GM23248 (cell line): ENCODE measurements around the gene TENM3. TPM values are rescaled to one million over a fixed set of nuclear protein-coding genes. Genes with fewer than 3 reads are reported as not detected.

Source experiments
- DNase-seq: peaks from one replicate; pipeline ENCODE4 v3.0.0-alpha.2; 2015
- H2AFZ ChIP-seq: fragments of 200-600 bp; sonication (generic); 2 replicates; pipeline ENCODE4 v1.6.1; 2016; ENCODE audit warnings: antibody characterized with exemption
- H3F3A ChIP-seq: fragments of 200-600 bp; sonication (generic); 2 replicates; pipeline ENCODE4 v1.6.1; 2016; ENCODE audit warnings: mild to moderate bottlenecking, antibody characterized with exemption, mixed run types; ENCODE audit not compliant: insufficient read depth
- H3K27ac ChIP-seq: fragments of 200-600 bp; sonication (generic); 2 replicates; pipeline ENCODE4 v1.5.1; 2016; ENCODE audit warnings: mild to moderate bottlenecking
- H3K27me3 ChIP-seq: fragments of 200-600 bp; sonication (generic); replicated peaks from 2 replicates; pipeline ENCODE4 v1.6.1; 2016; ENCODE audit warnings: mild to moderate bottlenecking; ENCODE audit not compliant: insufficient read depth
- H3K36me3 ChIP-seq: fragments of 200-600 bp; sonication (generic); 2 replicates; pipeline ENCODE4 v1.6.1; 2016; ENCODE audit warnings: low read depth, mild to moderate bottlenecking
- H3K4me1 ChIP-seq: fragments of 200-600 bp; sonication (generic); 2 replicates; pipeline ENCODE4 v1.6.1; 2016; ENCODE audit warnings: mild to moderate bottlenecking; ENCODE audit not compliant: insufficient read depth
- H3K4me2 ChIP-seq: fragments of 200-600 bp; sonication (generic); one replicate; pipeline ENCODE4 v1.6.1; 2016; ENCODE audit warnings: mild to moderate bottlenecking; ENCODE audit not compliant: unreplicated experiment
- H3K4me3 ChIP-seq: fragments of 200-600 bp; sonication (generic); 2 replicates; pipeline ENCODE4 v1.5.1; 2016; ENCODE audit warnings: mild to moderate bottlenecking
- H3K79me2 ChIP-seq: fragments of 200-600 bp; sonication (generic); 2 replicates; pipeline ENCODE4 v1.6.1; 2016; ENCODE audit warnings: mild to moderate bottlenecking; ENCODE audit not compliant: insufficient read depth
- H3K9ac ChIP-seq: fragments of 200-600 bp; sonication (generic); 2 replicates; pipeline ENCODE4 v1.6.1; 2016; ENCODE audit warnings: mild to moderate bottlenecking
- H3K9me2 ChIP-seq: fragments of 200-600 bp; sonication (generic); 2 replicates; pipeline ENCODE4 v1.6.1; 2016; ENCODE audit warnings: mixed run types, mild to moderate bottlenecking, moderate library complexity; ENCODE audit not compliant: insufficient read depth
- H3K9me3 ChIP-seq: fragments of 200-600 bp; sonication (generic); one replicate; pipeline ENCODE4 v1.6.1; 2017; ENCODE audit warnings: low read depth
- H4K20me1 ChIP-seq: fragments of 200-600 bp; sonication (generic); 2 replicates; pipeline ENCODE4 v1.6.0; 2016; ENCODE audit not compliant: insufficient read depth
- EZH2 ChIP-seq: fragments of 200-600 bp; sonication (generic); IDR thresholded peaks from 2 replicates; pipeline ENCODE4 v1.6.1; 2018; ENCODE audit warnings: antibody characterized with exemption, mild to moderate bottlenecking; ENCODE audit not compliant: insufficient read depth, poor library complexity, severe bottlenecking
- EZH2phosphoT487 ChIP-seq: fragments of 200-600 bp; sonication (generic); IDR thresholded peaks from 2 replicates; pipeline ENCODE4 v1.6.1; 2018; ENCODE audit warnings: antibody characterized with exemption, moderate library complexity, mild to moderate bottlenecking, low read depth; ENCODE audit not compliant: insufficient read depth
- WGBS, 2 experiments: methylation state at CpG; one replicate each; pipeline ENCODE4 v1.1.6; 2015 to 2017; ENCODE audit warnings: low lambda C conversion rate in 2 of 2, low coverage in 1 of 2; ENCODE audit errors: missing lambda C conversion rate in 2 of 2; 5-methylcytosine and 5-hydroxymethylcytosine counted together
- in situ Hi-C: fragments of 300-500 bp; cut with MboI; formaldehyde crosslinking; loops from 2 replicates; pipeline ENCODE4 v1.15.0; 2020
- polyA plus RNA-seq: library from polyadenylated mRNA; unstranded; fragments of >200 nt; fragmentation: Nextera tagmentation; extraction: Ambion mirVana; gene quantifications from 2 replicates; pipeline ENCODE4 v1.2.1, GENCODE V29; 2016
- total RNA-seq: library from RNA; depleted of rRNA; stranded (reverse); fragments of >200 nt; shearing (Covaris generic); gene quantifications from 2 replicates; pipeline ENCODE4 v1.2.3, GENCODE V29; 2014

TENM3 gene
- total and polyA plus RNA-seq, 2 experiments from 2014 or later, result 0.83 to 8.1 TPM

GRCh38 chr4:182680234-182680653 is 437.0 kb downstream of the TENM3 start:
- no peak overlapping the region for H2AFZ ChIP-seq
- no peak overlapping the region for H3K4me2 ChIP-seq

GRCh38 chr4:182683661-182684060 is 440.5 kb downstream of the TENM3 start:
- in situ Hi-C loops, result no loop called here
- H3K4me2 ChIP-seq, result no peak overlapping the region
- H3F3A ChIP-seq, result no peaks in the 10 kb centered on the region
- H4K20me1 ChIP-seq, result no peaks in the 10 kb centered on the region
- no peaks in the 10 kb centered on the region for H3K9me2 ChIP-seq
- H3K27me3 ChIP-seq, result no peaks in the 10 kb centered on the region; the same call in 1 of the 2 replicates
- no peaks in the 10 kb centered on the region for H3K4me1 ChIP-seq
- H3K4me3 ChIP-seq, result no peak overlapping the region
- no peak overlapping the region for H3K9ac ChIP-seq
- no peaks in the 10 kb centered on the region for H3K79me2 ChIP-seq
- DNase-seq, result no peak
- no peak overlapping the region for H3K27ac ChIP-seq
- no peak overlapping the region for H2AFZ ChIP-seq
- no peaks in the 10 kb centered on the region for H3K36me3 ChIP-seq
- TF ChIP-seq EZH2 (no peak), EZH2phosphoT487 (no peak)
- WGBS, 2 experiments, result 3 to 8% methylated on average over 5 of the region's 5 CpGs
- no peaks in the 10 kb centered on the region for H3K9me3 ChIP-seq

More at GRCh38 chr4:182680234-182680653, 437.0 kb downstream of the TENM3 start:
- Histone ChIP-seq H3K9me2 (no peaks in the 10 kb centered on the region), H3K27ac (no peak overlapping the region), H3K36me3 (no peaks in the 10 kb centered on the region), H3K9ac (no peak overlapping the region), H3F3A (no peaks in the 10 kb centered on the region), H3K79me2 (no peaks in the 10 kb centered on the region), H3K27me3 (0 out of 2 replicates have a peak, but pooled peaks cover 3% of the 10 kb centered on the region), H3K4me3 (no peak overlapping the region), H4K20me1 (no peaks in the 10 kb centered on the region), H3K4me1 (no peaks in the 10 kb centered on the region), H3K9me3 (no peaks in the 10 kb centered on the region)
- WGBS, 2 experiments, result 69 to 70% methylated on average over 15 of the region's 15 CpGs
- no peak for TF ChIP-seq EZH2
- no peak for TF ChIP-seq EZH2phosphoT487
- in situ Hi-C loops, result no loop called here
- no peak for DNase-seq

GRCh38 chr4:182684796-182685195 is 441.6 kb downstream of the TENM3 start:
- Histone ChIP-seq H2AFZ (no peak overlapping the region), H3K9ac (no peak overlapping the region), H3K9me3 (no peaks in the 10 kb centered on the region), H3K4me1 (no peaks in the 10 kb centered on the region), H4K20me1 (no peaks in the 10 kb centered on the region), H3K36me3 (no peaks in the 10 kb centered on the region), H3K27me3 (no peaks in the 10 kb centered on the region; the same call in 1 of the 2 replicates), H3K27ac (no peak overlapping the region), H3K4me3 (no peak overlapping the region), H3K4me2 (no peak overlapping the region), H3K9me2 (no peaks in the 10 kb centered on the region), H3F3A (no peaks in the 10 kb centered on the region), H3K79me2 (no peaks in the 10 kb centered on the region)
- TF ChIP-seq EZH2 (no peak), EZH2phosphoT487 (no peak)
- in situ Hi-C loops, result no loop called here
- DNase-seq, result no peak

- in situ Hi-C loops, result no loop called here
- WGBS, 2 experiments, result 42 to 45% methylated on average over 14 of the region's 14 CpGs
These were observed 444.9 kb downstream of the TENM3 start for GRCh38 chr4:182688081-182688480.

GRCh38 chr4:182694551-182694950 is 451.3 kb downstream of the TENM3 start:
- no peaks in the 10 kb centered on the region for H4K20me1 ChIP-seq
- no peak for DNase-seq
- 43 to 51% methylated on average over 2 of the region's 2 CpGs for WGBS, 2 experiments
- in situ Hi-C loops, result no loop called here
- no peaks in the 10 kb centered on the region; the same call in 1 of the 2 replicates for H3K27me3 ChIP-seq
- no peaks in the 10 kb centered on the region for H3K4me1 ChIP-seq
- H3K27ac ChIP-seq, result no peak overlapping the region
- no peaks in the 10 kb centered on the region for H3K79me2 ChIP-seq
- H3K9me2 ChIP-seq, result no peaks in the 10 kb centered on the region
- no peaks in the 10 kb centered on the region for H3K9me3 ChIP-seq
- no peak overlapping the region for H3K4me3 ChIP-seq
- H3K4me2 ChIP-seq, result no peak overlapping the region
- no peaks in the 10 kb centered on the region for H3K36me3 ChIP-seq
- no peak overlapping the region for H2AFZ ChIP-seq
- H3K9ac ChIP-seq, result no peak overlapping the region
- H3F3A ChIP-seq, result no peaks in the 10 kb centered on the region
- TF ChIP-seq EZH2phosphoT487, result no peak
- no peak for TF ChIP-seq EZH2

More at GRCh38 chr4:182688081-182688480, 444.9 kb downstream of the TENM3 start:
- no peak overlapping the region for H2AFZ ChIP-seq
- no peaks in the 10 kb centered on the region for H4K20me1 ChIP-seq
- H3K9me2 ChIP-seq, result no peaks in the 10 kb centered on the region
- no peaks in the 10 kb centered on the region for H3F3A ChIP-seq
- DNase-seq, result no peak
- H3K27ac ChIP-seq, result no peak overlapping the region
- TF ChIP-seq EZH2 (no peak), EZH2phosphoT487 (no peak)
- no peaks in the 10 kb centered on the region for H3K36me3 ChIP-seq
- no peaks in the 10 kb centered on the region for H3K79me2 ChIP-seq
- H3K4me3 ChIP-seq, result no peak overlapping the region
- H3K9me3 ChIP-seq, result no peaks in the 10 kb centered on the region
- H3K27me3 ChIP-seq, result no peaks in the 10 kb centered on the region; the same call in 1 of the 2 replicates
- no peak overlapping the region for H3K4me2 ChIP-seq
- H3K9ac ChIP-seq, result no peak overlapping the region
- no peaks in the 10 kb centered on the region for H3K4me1 ChIP-seq
